Activated CD4-positive, alpha-beta memory T cell treated with anti-CD3 and anti-CD28 coated beads, Interleukin-2, amount 10 ng/mL, durations not matched to agents 7 days and 5 days (primary cell): ENCODE results near the gene PCDH1. TPM values are rescaled to one million over a fixed set of nuclear protein-coding genes. Genes with fewer than 3 reads are reported as not detected.
A peak's percentile ranks its signal among the peaks of the same experiment; 100 is the strongest.

Experiments used
- CTCF ChIA-PET: fragments of 350-600 bp; sonication (Branson Sonifier 250); formaldehyde crosslinking; loops from one replicate; lab custom pipeline; 2021; ENCODE audit warnings: antibody characterized with exemption, inconsistent platforms; lab: Charles Lee
- POLR2A ChIA-PET: fragments of 350-600 bp; sonication (Branson Sonifier 250); formaldehyde crosslinking; loops from one replicate; lab custom pipeline; 2021; ENCODE audit warnings: antibody characterized with exemption; lab: Charles Lee
- DNase-seq: peaks from one replicate; pipeline ENCODE4 v3.0.0-alpha.2; 2020
- H3K27ac Mint-ChIP-seq: one replicate; pipeline ENCODE4 v1.8.0; 2021; ENCODE audit warnings: mild to moderate bottlenecking, mixed read lengths
- H3K27me3 Mint-ChIP-seq: one replicate; pipeline ENCODE4 v1.8.0; 2021; ENCODE audit warnings: mixed read lengths
- H3K36me3 Mint-ChIP-seq: one replicate; pipeline ENCODE4 v1.8.0; 2021; ENCODE audit warnings: low read depth, mixed read lengths
- H3K4me1 Mint-ChIP-seq: one replicate; pipeline ENCODE4 v1.8.0; 2021; ENCODE audit warnings: mixed read lengths
- H3K4me3 Mint-ChIP-seq: one replicate; pipeline ENCODE4 v1.8.0; 2021; ENCODE audit warnings: mild to moderate bottlenecking, mixed read lengths
- H3K9me3 Mint-ChIP-seq: one replicate; pipeline ENCODE4 v1.8.0; 2021; ENCODE audit warnings: mixed read lengths
- total RNA-seq, 2 experiments: library from RNA; stranded (reverse); gene quantifications; one replicate each; pipeline ENCODE4 v1.2.3, GENCODE V29; 2021

Gene PCDH1
- total RNA-seq, 2 experiments from 2014 or later = not detected

DNA sequence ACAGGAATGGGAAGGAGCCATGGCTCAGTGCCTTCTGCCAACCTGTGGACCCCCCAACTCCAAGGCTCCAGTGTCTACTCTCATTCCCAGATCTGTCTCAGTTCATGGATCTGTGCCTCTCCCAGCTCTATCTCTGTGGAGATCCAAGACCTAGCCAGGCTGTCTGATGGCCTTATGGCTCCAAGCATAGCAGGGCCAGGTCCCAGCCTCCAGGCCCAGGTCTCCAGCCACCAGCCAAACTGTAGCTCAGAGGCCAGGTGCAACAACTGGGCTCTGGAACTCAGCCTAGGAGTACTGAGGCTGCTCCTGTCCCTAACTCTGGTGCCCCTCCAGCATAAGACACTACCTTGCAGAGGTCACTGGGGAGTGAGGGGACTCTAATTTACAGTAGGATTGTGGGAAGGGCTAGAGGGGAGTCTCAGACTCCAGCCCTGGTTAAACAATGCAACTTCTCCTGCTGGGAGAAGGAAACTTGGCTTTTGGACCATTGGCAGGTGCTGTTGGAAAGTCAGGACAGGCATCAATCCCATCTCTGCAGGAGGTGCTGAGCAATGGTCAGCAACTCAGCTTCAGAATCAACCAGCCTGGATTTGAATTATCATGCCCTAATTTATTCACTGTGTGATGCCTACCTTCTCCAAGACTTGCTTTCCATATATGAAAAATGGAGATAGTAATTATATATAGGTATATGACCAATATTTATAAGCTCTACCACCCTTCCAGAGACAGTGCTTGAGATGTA is 63.0 kb downstream of the PCDH1 start:
- H3K36me3 Mint-ChIP-seq = no peaks in the 10 kb centered on the region
- DNase-seq = no peak
- no peak overlapping the region for H3K27ac Mint-ChIP-seq
- ChIA-PET POLR2A (interaction anchor here (1.0 kb wide), 1 partner anchor 108 kb away, joined by 3 read pairs; the partner anchor contains the start of gene DELE1), CTCF (interaction anchor here (0.6 to 7.0 kb wide), 8 partner anchors 10 to 154 kb away, joined by 3 to 60 read pairs (median 4); partner anchors contain the start of gene RNF14)
- H3K4me1 Mint-ChIP-seq = no peaks in the 10 kb centered on the region
- no peak overlapping the region for H3K4me3 Mint-ChIP-seq
- no peaks in the 10 kb centered on the region for H3K9me3 Mint-ChIP-seq
- H3K27me3 Mint-ChIP-seq = peaks cover 32% of the 10 kb centered on the region

- Mint-ChIP-seq H3K36me3 (no peaks in the 10 kb centered on the region), H3K9me3 (no peaks in the 10 kb centered on the region), H3K27ac (no peak overlapping the region), H3K27me3 (peaks cover 37% of the 10 kb centered on the region), H3K4me3 (no peak overlapping the region), H3K4me1 (no peaks in the 10 kb centered on the region)
- ChIA-PET CTCF (interaction anchor here (0.6 to 7.0 kb wide), 11 partner anchors 8 to 155 kb away, joined by 3 to 60 read pairs (median 4); partner anchors contain the start of genes DELE1 and RNF14), POLR2A (no interaction called here)
- DNase-seq = peak; percentile 58
Observed at GRCh38 chr5:141814064-141814964, 63.9 kb downstream of the PCDH1 start.

- Mint-ChIP-seq H3K36me3 (no peaks in the 10 kb centered on the region), H3K4me3 (no peak overlapping the region), H3K4me1 (peaks cover 6% of the 10 kb centered on the region), H3K9me3 (no peaks in the 10 kb centered on the region), H3K27me3 (peaks cover 49% of the 10 kb centered on the region), H3K27ac (no peak overlapping the region)
- ChIA-PET CTCF (interaction anchor here (0.6 to 7.0 kb wide), 9 partner anchors 8 to 178 kb away, joined by 3 to 60 read pairs (median 4); no protein-coding TSS in a partner anchor), POLR2A (no interaction called here)
- DNase-seq = no peak
Observed at GRCh38 chr5:141812512-141812911, 65.7 kb downstream of the PCDH1 start.

DNA sequence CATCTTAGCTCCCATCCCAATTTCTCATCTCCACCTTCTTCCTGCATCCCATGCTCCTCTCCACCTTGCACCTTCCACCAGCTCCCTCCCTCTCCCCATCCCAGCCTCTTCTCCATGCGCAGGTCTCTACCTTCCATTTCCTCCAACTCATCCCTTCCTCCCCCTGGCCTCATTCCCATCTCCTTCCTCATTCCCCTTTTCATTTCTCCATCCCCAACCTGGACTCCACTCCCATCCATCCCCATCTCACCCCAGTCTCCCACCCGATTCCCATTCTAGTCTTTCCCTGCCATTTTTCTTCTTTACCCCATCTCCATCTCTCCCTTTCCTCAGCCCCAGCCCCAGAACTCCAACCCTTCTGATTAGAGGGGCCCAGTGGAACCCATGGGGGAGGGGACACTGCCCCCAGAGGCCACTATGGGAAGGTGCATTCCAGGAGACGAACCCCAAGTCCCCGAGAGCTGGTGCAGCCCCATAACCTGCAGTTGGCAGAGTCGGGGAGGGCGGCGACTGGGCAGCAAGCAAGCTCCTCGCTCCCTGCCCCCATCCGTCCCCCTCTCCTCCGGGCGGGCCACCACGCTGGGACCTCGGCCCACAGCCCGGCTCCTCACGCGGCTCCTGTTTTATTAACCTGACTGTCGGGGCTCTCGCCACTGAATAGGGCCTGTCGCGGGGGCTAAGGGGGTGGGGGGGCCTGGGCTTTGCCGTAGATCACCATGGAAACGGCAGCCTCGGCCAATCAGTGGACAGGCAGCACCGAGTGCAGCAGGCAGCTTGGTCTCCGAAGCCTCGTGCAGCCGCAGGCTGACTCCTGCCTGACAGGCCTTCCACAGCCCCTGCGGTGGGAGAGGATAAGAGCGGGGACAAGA is 66.7 kb downstream of the PCDH1 start:
- POLR2A ChIA-PET = interaction anchor here (1.1 kb wide), 1 partner anchor 66 kb away, joined by 3 read pairs; no protein-coding TSS in a partner anchor
- no peaks in the 10 kb centered on the region for H3K9me3 Mint-ChIP-seq

GRCh38 chr5:141810702-141811101 is 67.5 kb downstream of the PCDH1 start:
- H3K36me3 Mint-ChIP-seq = no peaks in the 10 kb centered on the region
- POLR2A ChIA-PET = no interaction called here
- H3K27ac Mint-ChIP-seq = no peak overlapping the region
- peaks cover 6% of the 10 kb centered on the region for H3K4me1 Mint-ChIP-seq
- no peak for DNase-seq
- CTCF ChIA-PET = interaction anchor here (1.1 to 7.0 kb wide), 5 partner anchors 12 to 127 kb away, joined by 3 to 60 read pairs (median 5); no protein-coding TSS in a partner anchor
- H3K4me3 Mint-ChIP-seq = no peak overlapping the region
- no peaks in the 10 kb centered on the region for H3K9me3 Mint-ChIP-seq
- H3K27me3 Mint-ChIP-seq = peaks cover 58% of the 10 kb centered on the region

More for the DNA sequence above, 66.7 kb downstream of the PCDH1 start:
- no peak overlapping the region for H3K4me3 Mint-ChIP-seq
- no peak overlapping the region for H3K27ac Mint-ChIP-seq
- peak; percentile 39 for DNase-seq
- peaks cover 57% of the 10 kb centered on the region for H3K27me3 Mint-ChIP-seq
- H3K36me3 Mint-ChIP-seq = no peaks in the 10 kb centered on the region
- CTCF ChIA-PET = interaction anchor here (0.6 to 7.0 kb wide), 14 partner anchors 9 to 483 kb away, joined by 3 to 60 read pairs (median 4); no protein-coding TSS in a partner anchor
- H3K4me1 Mint-ChIP-seq = peaks cover 6% of the 10 kb centered on the region

GRCh38 chr5:141809380-141810096 is 68.7 kb downstream of the PCDH1 start:
- peaks cover 6% of the 10 kb centered on the region for H3K4me1 Mint-ChIP-seq
- no peaks in the 10 kb centered on the region for H3K36me3 Mint-ChIP-seq
- H3K9me3 Mint-ChIP-seq = no peaks in the 10 kb centered on the region
- no peak overlapping the region for H3K27ac Mint-ChIP-seq
- POLR2A ChIA-PET = no interaction called here
- DNase-seq = no peak
- CTCF ChIA-PET = interaction anchor here (2.0 to 4.8 kb wide), 2 partner anchors 108 to 116 kb away, joined by 7 to 21 read pairs; no protein-coding TSS in a partner anchor
- H3K4me3 Mint-ChIP-seq = no peak overlapping the region
- peaks cover 69% of the 10 kb centered on the region for H3K27me3 Mint-ChIP-seq

GRCh38 chr5:141808857-141809256 is 69.4 kb downstream of the PCDH1 start:
- H3K4me3 Mint-ChIP-seq = no peak overlapping the region
- DNase-seq = no peak
- peaks cover 75% of the 10 kb centered on the region for H3K27me3 Mint-ChIP-seq
- no peak overlapping the region for H3K27ac Mint-ChIP-seq
- H3K36me3 Mint-ChIP-seq = no peaks in the 10 kb centered on the region
- ChIA-PET POLR2A (no interaction called here), CTCF (interaction anchor here (1.7 to 4.8 kb wide), 3 partner anchors 107 to 152 kb away, joined by 5 to 21 read pairs (median 7); no protein-coding TSS in a partner anchor)
- H3K4me1 Mint-ChIP-seq = peaks cover 6% of the 10 kb centered on the region
- H3K9me3 Mint-ChIP-seq = no peaks in the 10 kb centered on the region

DNA sequence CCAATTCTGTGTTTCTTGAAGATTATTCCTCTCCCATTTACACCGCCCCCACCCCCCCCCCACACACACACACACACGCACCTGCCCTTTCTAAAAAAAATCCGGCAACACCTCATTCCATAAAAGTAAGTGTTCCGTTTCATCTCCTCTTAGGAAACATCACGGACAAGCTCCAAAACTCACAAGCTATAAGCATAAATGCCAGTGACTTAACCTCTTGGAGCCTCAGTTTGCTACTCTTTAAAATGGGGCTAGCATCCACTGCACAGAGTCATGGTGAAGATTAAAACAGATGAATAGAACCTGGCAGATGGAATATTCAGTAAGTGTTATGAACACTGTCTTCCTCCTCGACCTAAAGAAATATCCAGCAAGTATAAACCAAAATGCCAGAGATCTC is 70.5 kb downstream of the PCDH1 start:
- Mint-ChIP-seq H3K4me3 (no peak overlapping the region), H3K9me3 (no peaks in the 10 kb centered on the region), H3K27me3 (peaks cover 78% of the 10 kb centered on the region), H3K4me1 (peaks cover 6% of the 10 kb centered on the region), H3K27ac (no peak overlapping the region), H3K36me3 (no peaks in the 10 kb centered on the region)
- ChIA-PET POLR2A (interaction anchor here (1.0 kb wide), 1 partner anchor 115 kb away, joined by 3 read pairs; no protein-coding TSS in a partner anchor), CTCF (interaction anchor here (1.0 to 4.8 kb wide), 6 partner anchors 12 to 153 kb away, joined by 3 to 21 read pairs (median 5); no protein-coding TSS in a partner anchor)
- DNase-seq = no peak

- Mint-ChIP-seq H3K27me3 (peaks cover 77% of the 10 kb centered on the region), H3K9me3 (no peaks in the 10 kb centered on the region), H3K27ac (no peak overlapping the region), H3K36me3 (no peaks in the 10 kb centered on the region), H3K4me3 (no peak overlapping the region), H3K4me1 (peaks cover 6% of the 10 kb centered on the region)
- ChIA-PET POLR2A (no interaction called here), CTCF (interaction anchor here (0.6 to 4.8 kb wide), 7 partner anchors 13 to 153 kb away, joined by 3 to 21 read pairs (median 5); no protein-coding TSS in a partner anchor)
- DNase-seq = no peak
Observed at GRCh38 chr5:141807329-141807728, 70.9 kb downstream of the PCDH1 start.

DNA sequence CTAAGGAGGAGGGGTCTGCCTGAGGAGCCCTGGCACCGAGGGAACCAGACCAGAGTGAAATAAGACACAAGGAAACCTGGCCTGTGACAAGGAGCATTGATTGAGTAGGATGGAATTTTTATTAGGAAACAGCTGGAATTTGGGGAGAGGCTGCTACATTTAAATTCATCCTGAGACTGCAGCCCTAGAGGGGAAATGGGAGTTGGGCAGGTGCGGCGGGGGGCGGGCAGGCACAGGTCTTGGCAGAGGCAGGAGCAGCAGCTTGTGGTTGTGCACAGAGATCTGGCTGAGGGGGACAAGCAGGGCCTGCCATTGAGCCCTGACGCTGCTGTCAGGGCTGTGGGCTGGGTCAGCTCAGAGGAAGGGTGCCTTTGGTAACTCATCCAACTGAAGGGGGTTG is 71.6 kb downstream of the PCDH1 start:
- Mint-ChIP-seq H3K27ac (no peak overlapping the region), H3K4me3 (no peak overlapping the region), H3K9me3 (no peaks in the 10 kb centered on the region), H3K4me1 (peaks cover 6% of the 10 kb centered on the region), H3K36me3 (no peaks in the 10 kb centered on the region), H3K27me3 (peaks cover 75% of the 10 kb centered on the region)
- ChIA-PET POLR2A (no interaction called here), CTCF (interaction anchor here (0.6 to 4.8 kb wide), 5 partner anchors 13 to 113 kb away, joined by 3 to 21 read pairs (median 5); no protein-coding TSS in a partner anchor)
- DNase-seq = no peak

GRCh38 chr5:141805874-141806595 is 72.2 kb downstream of the PCDH1 start:
- Mint-ChIP-seq H3K36me3 (no peaks in the 10 kb centered on the region), H3K27ac (no peak overlapping the region), H3K27me3 (peaks cover 71% of the 10 kb centered on the region), H3K4me3 (no peak overlapping the region), H3K4me1 (peaks cover 6% of the 10 kb centered on the region), H3K9me3 (no peaks in the 10 kb centered on the region)
- ChIA-PET CTCF (interaction anchor here (1.1 to 4.8 kb wide), 2 partner anchors 75 to 113 kb away, joined by 3 to 21 read pairs; no protein-coding TSS in a partner anchor), POLR2A (no interaction called here)
- DNase-seq = no peak
